HEK293T (cell line): Measurements from ENCODE around the gene TMCC3.

Experiments used
- CTCF ChIA-PET: fragments of 350-600 bp; formaldehyde crosslinking; extraction: SDS; loops from one replicate; lab custom pipeline; 2021; ENCODE audit warnings: antibody characterized with exemption, inconsistent platforms; lab: Yijun Ruan, JAX
- POLR2A ChIA-PET: fragments of 350-600 bp; formaldehyde crosslinking; extraction: SDS; loops from one replicate; lab custom pipeline; 2020; ENCODE audit warnings: antibody characterized with exemption, inconsistent platforms; lab: Yijun Ruan, JAX
- DNase-seq: peaks from one replicate; pipeline ENCODE4 v3.0.0; 2012; ENCODE audit warnings: mixed read lengths; ENCODE audit errors: extremely low spot score
- ARNT ChIP-seq: fragments of 450-650 bp; IDR thresholded peaks from 2 replicates; pipeline ENCODE4 v1.6.1; 2017; ENCODE audit warnings: mild to moderate bottlenecking
- BHLHE40 ChIP-seq: fragments of 450-650 bp; IDR thresholded peaks from 2 replicates; pipeline ENCODE4 v1.6.1; 2016; ENCODE audit warnings: mild to moderate bottlenecking, moderate library complexity, borderline replicate concordance
- CTBP1 ChIP-seq: fragments of 450-650 bp; IDR thresholded peaks from 2 replicates; pipeline ENCODE4 v1.6.1; 2016; ENCODE audit warnings: borderline replicate concordance
- ELF4 ChIP-seq: fragments of 450-650 bp; IDR thresholded peaks from 2 replicates; pipeline ENCODE4 v1.6.1; 2017; ENCODE audit warnings: antibody characterized with exemption
- FOXA1 ChIP-seq: fragments of 450-650 bp; IDR thresholded peaks from 2 replicates; pipeline ENCODE4 v1.6.1; 2016; ENCODE audit warnings: mild to moderate bottlenecking
- FOXK2 ChIP-seq: fragments of 450-650 bp; IDR thresholded peaks from 2 replicates; pipeline ENCODE4 v1.6.1; 2016; ENCODE audit warnings: mild to moderate bottlenecking
- FOXM1 ChIP-seq: fragments of 450-650 bp; IDR thresholded peaks from 2 replicates; pipeline ENCODE4 v1.6.1; 2017; ENCODE audit warnings: mild to moderate bottlenecking, borderline replicate concordance
- HDGF ChIP-seq: fragments of 450-650 bp; IDR thresholded peaks from 2 replicates; pipeline ENCODE4 v1.6.1; 2017; ENCODE audit warnings: antibody characterized with exemption, borderline replicate concordance
- L3MBTL2 ChIP-seq: fragments of 450-650 bp; conservative IDR thresholded peaks from 2 replicates; pipeline ENCODE4 v1.6.1; 2016; ENCODE audit warnings: mild to moderate bottlenecking
- LEF1 ChIP-seq: fragments of 450-650 bp; IDR thresholded peaks from 2 replicates; pipeline ENCODE4 v1.6.1; 2017; ENCODE audit warnings: mild to moderate bottlenecking, borderline replicate concordance
- NFRKB ChIP-seq: fragments of 450-650 bp; IDR thresholded peaks from 2 replicates; pipeline ENCODE4 v1.6.1; 2016; ENCODE audit warnings: mild to moderate bottlenecking, moderate library complexity
- PKNOX1 ChIP-seq: fragments of 450-650 bp; IDR thresholded peaks from 2 replicates; pipeline ENCODE4 v1.6.1; 2016
- SP1 ChIP-seq: fragments of 450-650 bp; IDR thresholded peaks from 2 replicates; pipeline ENCODE4 v1.6.1; 2017
- SUZ12 ChIP-seq: fragments of 450-650 bp; IDR thresholded peaks from 2 replicates; pipeline ENCODE4 v1.6.1; 2016; ENCODE audit warnings: mild to moderate bottlenecking
- TARDBP ChIP-seq: fragments of 450-650 bp; IDR thresholded peaks from 2 replicates; pipeline ENCODE4 v1.6.1; 2016
- ZNF384 ChIP-seq: fragments of 450-650 bp; IDR thresholded peaks from 2 replicates; pipeline ENCODE4 v1.6.1; 2016

The TMCC3 gene

GRCh38 chr12:94656556-94656955 lies 6.2 kb upstream of the TMCC3 start:
- no peak for DNase-seq
- ChIA-PET POLR2A (no interaction called here), CTCF (no interaction called here)
- TF ChIP-seq ARNT: no peak
- TF ChIP-seq SP1: no peak
- no peak for TF ChIP-seq L3MBTL2
- no peak for TF ChIP-seq LEF1
- no peak for TF ChIP-seq TARDBP
- no peak for TF ChIP-seq BHLHE40

DNA sequence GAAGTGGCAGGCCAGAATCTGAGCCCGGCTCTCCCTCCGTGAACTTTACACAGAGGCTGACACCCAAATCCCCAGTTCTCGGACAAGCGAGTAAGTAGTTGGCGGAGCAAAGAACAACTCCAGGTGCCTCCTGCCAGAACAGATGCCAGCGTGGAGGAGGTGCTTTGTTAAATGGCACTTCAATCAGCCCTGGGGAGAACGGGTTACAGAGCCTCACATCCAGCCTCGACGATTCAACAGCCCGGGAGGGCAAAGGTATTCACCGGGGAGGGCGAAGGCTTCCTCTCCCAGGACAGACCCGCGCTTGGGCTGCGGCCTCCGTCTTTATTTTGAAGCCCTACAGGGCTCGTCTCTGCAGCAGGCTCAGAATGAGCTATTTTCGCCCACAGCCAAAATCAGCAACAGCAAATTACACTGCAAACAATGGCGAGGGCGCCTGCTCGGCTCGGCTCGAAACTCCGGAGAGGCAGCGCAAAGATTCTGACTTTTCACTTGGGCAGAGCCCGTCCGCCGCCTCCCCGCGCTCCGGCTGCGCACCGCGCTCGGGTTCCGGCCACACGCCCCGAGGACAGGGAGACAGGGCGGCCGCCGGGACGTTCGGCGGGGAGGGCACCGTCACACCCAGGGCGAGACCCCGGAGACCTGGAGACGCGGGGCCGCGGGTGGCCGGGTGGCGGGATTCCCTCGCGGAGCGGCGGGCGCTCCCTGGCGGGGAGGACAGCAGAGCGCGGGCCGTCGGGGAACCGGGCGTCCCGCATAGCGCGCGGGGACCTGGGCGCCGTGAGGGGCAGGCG lies 811 bp downstream of the TMCC3 start:
- CTCF ChIA-PET: no interaction called here
- TF ChIP-seq TARDBP (no peak), SUZ12 (no peak), ZNF384 (no peak), NFRKB (no peak), PKNOX1 (no peak), ELF4 (no peak), LEF1 (no peak), FOXA1 (no peak), FOXK2 (no peak), SP1 (no peak), FOXM1 (no peak), L3MBTL2 (no peak), HDGF (no peak), ARNT (no peak), CTBP1 (no peak), BHLHE40 (no peak)
- peak; percentile 50 for DNase-seq
- POLR2A ChIA-PET: no interaction called here

DNA sequence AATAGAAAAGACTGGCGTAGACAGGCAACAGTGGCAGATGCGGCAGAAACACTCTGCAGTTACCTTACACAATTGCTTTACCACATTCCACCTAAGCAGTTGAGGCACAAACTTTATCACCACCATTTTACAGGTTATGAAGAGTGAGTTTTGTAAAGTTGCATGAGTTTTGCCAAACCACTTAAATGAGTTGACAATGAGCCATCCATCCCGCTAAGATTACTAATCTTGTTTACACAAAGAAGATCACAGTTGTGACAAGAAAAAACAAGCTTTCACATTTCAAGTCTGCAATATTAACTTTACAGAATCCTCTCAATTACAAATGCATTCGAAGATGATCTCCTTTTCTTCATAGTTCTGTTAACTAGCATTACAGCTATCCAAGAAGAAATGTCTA lies 1.8 kb downstream of the TMCC3 start:
- no peak for TF ChIP-seq L3MBTL2
- no peak for TF ChIP-seq NFRKB
- TF ChIP-seq LEF1: no peak
- TF ChIP-seq BHLHE40: no peak
- TF ChIP-seq FOXK2: no peak
- TF ChIP-seq ARNT: no peak
- no peak for TF ChIP-seq TARDBP
- no peak for TF ChIP-seq ZNF384
- no peak for TF ChIP-seq SUZ12
- TF ChIP-seq CTBP1: no peak
- no peak for TF ChIP-seq FOXA1
- no peak for TF ChIP-seq PKNOX1
- TF ChIP-seq ELF4: no peak
- no peak for TF ChIP-seq HDGF
- no peak for TF ChIP-seq SP1
- TF ChIP-seq FOXM1: no peak
- DNase-seq: no peak
- ChIA-PET CTCF (no interaction called here), POLR2A (no interaction called here)

- POLR2A ChIA-PET: no interaction called here
- CTCF ChIA-PET: no interaction called here
- TF ChIP-seq FOXK2 (no peak), SUZ12 (no peak), ZNF384 (no peak), HDGF (no peak), TARDBP (no peak), L3MBTL2 (no peak)
- no peak for DNase-seq
Measured at GRCh38 chr12:94644141-94644979, 6.0 kb downstream of the TMCC3 start.

- no peak for TF ChIP-seq HDGF
- no peak for TF ChIP-seq FOXA1
- TF ChIP-seq CTBP1: no peak
- no peak for TF ChIP-seq FOXK2
- TF ChIP-seq SUZ12: no peak
- no peak for TF ChIP-seq ELF4
- no peak for TF ChIP-seq BHLHE40
- no peak for TF ChIP-seq LEF1
- TF ChIP-seq ARNT: no peak
- TF ChIP-seq TARDBP: no peak
- TF ChIP-seq NFRKB: no peak
- no peak for TF ChIP-seq SP1
- no peak for TF ChIP-seq ZNF384
- no peak for TF ChIP-seq L3MBTL2
- no peak for TF ChIP-seq FOXM1
- CTCF ChIA-PET: no interaction called here
- POLR2A ChIA-PET: no interaction called here
- DNase-seq: no peak
Measured at GRCh38 chr12:94643606-94644005, 6.8 kb downstream of the TMCC3 start.

- ChIA-PET CTCF (no interaction called here), POLR2A (no interaction called here)
- TF ChIP-seq SP1 (no peak), BHLHE40 (no peak), FOXK2 (no peak), SUZ12 (no peak), ELF4 (no peak)
- no peak for DNase-seq
Measured at GRCh38 chr12:94641283-94641682, 9.1 kb downstream of the TMCC3 start.
